Stimulated activated CD8-positive, alpha-beta memory T cell treated with anti-CD3 and anti-CD28 coated beads, Interleukin-12 subunit alpha, Interleukin-12 subunit beta, amount 100 ng/mL, for 4 hours (primary cell): ENCODE measurements around the gene SF1.

Experiments
- DNase-seq: peaks from one replicate; pipeline ENCODE4 v3.0.0-alpha.2; 2020; ENCODE audit warnings: low read depth

Gene SF1

GRCh38 chr11:64777449-64778222, 706 bp downstream of the SF1 start:
- DNase-seq: peak; percentile 77

DNA sequence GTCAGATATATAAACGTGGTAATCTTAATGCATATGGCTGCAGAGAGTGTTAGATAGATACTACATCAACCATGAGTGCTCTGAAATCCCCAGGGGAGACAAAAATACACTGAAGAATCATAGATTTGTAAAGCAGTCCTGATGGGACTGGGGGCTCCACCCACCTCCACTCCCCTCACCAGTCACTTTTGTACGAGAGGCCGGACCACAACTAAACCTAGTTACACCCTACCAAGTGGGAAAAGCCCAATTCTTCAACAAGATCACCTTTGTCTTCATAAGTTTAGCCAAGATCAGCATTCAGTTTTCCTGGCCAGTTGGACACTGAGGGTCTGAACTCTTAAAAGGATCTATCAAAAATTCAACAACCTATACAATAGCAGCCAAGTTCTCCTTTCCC, 1.5 kb downstream of the SF1 start:
- no peak for DNase-seq

DNA sequence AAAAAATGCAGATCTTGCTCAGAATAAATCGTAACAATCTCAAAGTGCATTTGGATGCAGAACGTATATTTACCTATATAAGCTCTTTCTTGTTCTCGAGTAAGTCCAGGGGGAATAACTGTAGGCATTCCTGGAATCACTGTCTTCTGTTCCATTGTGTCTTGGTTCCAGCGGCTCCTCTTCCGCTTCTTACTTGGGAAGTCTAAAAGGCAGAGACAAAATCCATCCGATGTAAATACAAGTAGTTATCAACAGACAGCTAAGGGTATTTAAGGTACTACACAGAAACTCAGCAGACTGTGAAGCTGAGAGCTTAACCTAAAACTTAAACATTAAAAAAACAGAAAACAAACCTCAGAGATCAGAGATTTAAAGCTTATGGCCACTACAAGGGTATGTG, 1.9 kb downstream of the SF1 start:
- no peak for DNase-seq

DNA sequence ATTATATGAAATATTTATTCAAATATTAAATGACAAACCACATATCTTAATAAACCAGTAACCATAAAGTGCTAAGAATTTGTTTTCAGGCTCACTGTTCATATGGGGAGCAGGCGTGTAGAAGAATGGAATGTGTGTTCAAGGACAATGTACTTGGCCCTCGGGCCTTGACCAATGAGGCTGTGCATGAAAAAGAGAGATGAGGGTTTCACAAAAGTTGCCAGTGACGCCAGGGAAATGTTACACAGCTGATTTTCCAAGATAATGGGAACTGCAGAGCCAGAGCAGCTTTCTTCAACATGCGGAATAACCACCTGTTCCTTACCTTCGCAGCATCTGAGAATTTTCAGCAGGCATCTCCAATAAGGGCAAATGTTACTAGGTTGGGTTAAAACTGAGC, 4.2 kb downstream of the SF1 start:
- no peak for DNase-seq

DNA sequence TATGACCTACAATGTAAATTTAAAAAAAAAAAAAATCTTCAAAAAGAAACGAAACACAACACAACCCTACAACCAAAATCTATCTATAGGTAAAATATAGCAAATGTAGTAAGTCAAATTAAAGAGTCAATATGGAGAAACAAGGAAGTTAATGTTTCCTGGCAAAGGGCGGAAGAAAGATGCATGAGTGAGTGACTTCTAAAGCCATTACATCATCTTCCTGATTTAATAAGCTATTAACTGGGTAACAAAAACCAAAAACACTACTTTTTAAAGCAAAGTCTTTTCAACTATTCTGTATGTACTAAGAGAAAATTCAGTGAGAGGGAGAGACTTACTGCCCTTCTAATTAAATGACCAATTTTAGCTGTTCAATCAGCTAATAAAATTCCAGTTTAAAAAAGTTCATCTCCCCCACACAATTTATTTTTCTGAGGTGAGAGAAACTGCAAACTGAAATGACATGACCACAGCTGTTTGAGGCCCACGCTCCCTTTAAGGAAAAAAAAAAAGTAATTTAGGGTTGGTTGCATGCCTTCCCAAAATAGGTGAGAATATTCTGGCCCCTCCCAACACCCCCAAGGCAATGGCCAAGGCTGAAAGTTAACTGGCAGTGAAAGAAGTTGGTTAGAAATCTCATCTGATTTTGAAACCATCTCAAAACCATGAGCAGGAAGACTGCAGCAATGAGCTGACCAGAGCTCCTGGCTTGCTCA, 5.9 kb downstream of the SF1 start:
- no peak for DNase-seq

GRCh38 chr11:64771861-64772260, 6.5 kb downstream of the SF1 start:
- no peak for DNase-seq

DNA sequence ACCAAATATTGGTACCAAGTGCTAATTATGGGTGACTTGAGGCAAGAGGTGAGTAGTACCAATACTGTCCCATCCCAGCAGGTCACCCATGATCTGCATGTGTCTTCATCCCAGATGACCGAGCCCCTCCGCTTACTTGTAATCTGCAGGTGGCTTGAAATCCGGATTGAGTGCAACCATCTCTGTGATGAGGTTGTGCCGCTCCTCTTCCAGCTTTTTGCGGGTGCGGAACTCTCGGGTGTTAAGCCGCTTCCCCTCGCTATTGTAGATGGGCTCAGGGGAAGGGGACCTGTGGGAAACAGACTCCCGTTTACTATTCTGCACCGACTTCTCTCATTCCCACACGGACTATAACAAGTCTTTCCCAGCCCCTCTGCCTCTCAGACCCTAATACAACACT, 8.2 kb downstream of the SF1 start:
- no peak for DNase-seq

GRCh38 chr11:64769283-64769682, 9.1 kb downstream of the SF1 start:
- DNase-seq: no peak

- DNase-seq: no peak
Measured at GRCh38 chr11:64768300-64768694, 10.0 kb downstream of the SF1 start.

- DNase-seq: peak; percentile 49
Measured at GRCh38 chr11:64767344-64768299, 10.7 kb downstream of the SF1 start.

DNA sequence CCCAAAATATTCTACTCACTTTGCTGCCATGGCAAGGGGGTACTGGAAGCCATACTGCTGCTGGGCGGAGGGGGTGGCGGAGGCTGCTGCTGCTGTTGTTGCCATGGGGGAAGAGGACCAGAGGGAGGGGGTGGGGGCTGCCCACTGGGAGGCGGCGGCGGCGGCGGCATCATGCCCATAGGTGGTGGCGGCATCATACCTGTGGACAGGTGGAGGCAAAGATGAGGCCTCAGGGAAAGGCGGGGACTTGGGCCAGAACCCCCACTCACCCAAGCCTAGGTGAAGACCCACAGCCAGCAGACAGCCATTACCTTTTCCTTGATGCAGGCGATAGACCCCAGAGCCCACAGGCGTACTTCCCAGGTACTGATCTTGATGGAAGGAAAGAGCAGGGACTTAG, 11.5 kb downstream of the SF1 start:
- DNase-seq: no peak

DNA sequence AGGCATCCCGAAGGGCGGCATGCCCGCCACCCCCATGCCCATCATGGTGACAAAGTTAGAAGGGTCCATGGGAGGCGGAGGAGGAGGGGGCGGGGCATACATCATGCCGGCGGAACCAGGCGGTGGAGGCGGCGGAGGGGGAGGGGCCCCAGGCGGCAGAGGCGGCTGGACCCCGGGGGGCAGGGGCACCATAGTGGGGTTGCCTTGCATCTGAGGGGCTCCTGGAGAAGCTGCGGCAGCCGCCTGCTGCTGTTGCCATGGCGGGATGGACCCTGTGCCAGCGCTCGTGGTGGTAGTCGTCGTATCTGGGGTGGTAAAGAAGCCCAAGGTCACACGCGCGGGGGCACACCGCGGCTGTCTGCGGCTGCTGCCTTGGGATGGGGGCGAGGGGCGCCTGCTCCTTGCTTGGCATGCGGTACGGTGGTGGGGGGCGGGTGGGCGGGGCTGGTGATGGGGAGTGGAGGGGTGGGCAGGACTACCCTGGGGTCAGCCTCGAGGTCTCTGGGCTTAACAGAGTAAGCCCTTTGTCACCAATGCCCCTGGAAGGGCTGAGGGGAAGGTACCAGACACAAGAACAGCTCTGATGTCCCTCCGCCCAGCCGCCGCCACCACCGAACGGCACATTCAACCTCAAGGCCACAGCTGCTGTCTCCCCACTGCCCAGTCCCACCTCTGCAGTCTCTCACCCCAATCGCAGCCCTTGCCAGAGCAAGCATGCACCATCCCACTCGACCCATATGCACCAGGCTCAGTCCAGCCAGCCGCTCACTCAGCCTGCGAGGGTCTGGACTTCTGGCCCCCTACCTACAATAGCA, 12.3 kb downstream of the SF1 start:
- DNase-seq: no peak

GRCh38 chr11:64765291-64765850, 13.0 kb downstream of the SF1 start:
- DNase-seq: no peak

DNA sequence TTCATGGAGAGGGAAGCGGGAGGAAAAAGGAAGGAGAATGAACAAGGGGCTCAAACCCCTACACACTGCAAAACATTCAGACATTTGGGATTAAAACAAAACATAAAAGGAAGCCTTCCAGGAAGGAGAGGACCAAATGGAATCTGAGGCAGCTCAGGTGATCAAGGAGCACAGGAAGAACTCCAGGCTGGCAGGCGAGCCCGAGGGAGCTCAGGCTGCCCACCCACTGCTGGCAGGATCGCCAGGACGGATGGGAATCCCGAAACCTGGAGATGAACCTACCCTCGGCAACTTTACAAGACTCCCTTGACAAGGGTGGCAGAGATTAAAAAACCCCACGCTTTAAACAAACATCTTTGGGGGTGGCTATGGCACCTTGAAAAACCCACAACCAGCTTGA, 13.6 kb downstream of the SF1 start:
- DNase-seq: no peak

DNA sequence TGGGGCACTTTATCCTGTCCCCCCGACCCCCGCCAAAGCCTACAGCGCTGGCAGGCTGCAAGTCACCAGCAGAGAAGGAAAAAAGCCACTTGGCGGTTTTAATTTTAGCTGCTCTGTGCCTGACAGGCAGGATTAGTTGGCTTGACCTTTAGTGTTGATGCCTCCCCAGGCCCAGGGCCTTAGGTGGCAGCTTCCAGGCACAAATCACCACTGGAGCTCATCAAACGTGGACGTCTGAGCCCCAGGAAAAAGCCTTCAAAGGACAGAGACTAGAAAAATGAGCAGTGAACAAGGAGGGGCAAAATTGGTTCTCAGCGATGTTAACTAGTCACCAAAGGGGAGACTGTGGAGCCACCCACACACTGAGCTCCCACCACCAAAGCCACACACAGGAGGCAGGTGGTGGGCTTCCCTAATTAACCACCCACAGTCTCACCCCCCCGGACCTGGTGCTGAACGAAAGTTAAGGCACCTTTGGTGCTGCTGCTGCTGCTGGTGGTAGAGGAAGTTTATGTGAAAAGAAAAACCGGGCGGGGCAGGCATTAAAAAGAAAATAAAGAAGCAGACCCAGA, 14.2 kb downstream of the SF1 start:
- DNase-seq: peak; percentile 56

GRCh38 chr11:64763526-64764039, 14.8 kb downstream of the SF1 start:
- no peak for DNase-seq

DNA sequence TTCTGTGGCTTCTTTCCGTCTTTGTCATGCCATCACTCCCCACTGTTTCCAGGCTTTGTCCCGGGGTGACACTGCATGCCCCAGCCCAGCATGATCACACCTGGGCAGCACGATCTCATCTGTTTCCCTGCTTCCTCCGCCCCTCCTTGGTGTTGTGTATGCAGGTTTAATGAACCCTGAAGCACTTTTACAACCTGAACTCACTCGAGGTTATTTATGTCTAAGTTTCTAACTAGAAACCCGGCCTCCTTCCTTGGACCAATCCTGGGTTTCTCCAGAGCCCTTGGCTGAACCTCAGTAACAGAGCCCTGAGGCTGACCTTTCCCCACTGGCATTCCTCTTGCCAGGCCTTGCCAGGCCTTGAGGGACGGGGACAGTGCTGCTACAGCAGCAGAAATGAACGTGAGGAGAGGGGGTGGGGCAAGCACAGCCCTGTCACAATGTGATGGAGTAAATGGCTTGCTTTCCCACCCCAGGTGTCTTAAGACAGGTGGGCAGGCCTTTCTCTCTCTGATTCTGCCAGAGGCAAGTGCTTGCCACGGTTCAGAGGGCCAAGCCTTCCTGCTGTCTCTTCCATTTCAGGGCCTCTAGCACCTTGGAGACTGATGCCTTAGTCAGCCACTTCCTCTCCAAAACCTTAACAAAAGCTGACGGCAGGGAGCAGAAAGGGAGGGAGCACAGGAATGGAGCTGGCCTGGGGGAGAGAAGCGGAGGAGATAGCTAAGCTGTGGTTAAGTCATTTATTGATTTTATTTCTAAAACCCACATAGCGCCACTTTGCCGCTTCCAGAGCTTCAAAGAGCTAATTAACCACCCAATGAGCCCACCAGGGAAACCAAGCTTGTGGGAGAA, 15.4 kb downstream of the SF1 start:
- DNase-seq: no peak

- DNase-seq: no peak
Measured at GRCh38 chr11:64762277-64762673, 16.1 kb downstream of the SF1 start.

- DNase-seq: no peak
Measured at GRCh38 chr11:64760759-64761420, 17.5 kb downstream of the SF1 start.
